ENCODE measurements around the gene KEAP1.

KEAP1 gene

DNA sequence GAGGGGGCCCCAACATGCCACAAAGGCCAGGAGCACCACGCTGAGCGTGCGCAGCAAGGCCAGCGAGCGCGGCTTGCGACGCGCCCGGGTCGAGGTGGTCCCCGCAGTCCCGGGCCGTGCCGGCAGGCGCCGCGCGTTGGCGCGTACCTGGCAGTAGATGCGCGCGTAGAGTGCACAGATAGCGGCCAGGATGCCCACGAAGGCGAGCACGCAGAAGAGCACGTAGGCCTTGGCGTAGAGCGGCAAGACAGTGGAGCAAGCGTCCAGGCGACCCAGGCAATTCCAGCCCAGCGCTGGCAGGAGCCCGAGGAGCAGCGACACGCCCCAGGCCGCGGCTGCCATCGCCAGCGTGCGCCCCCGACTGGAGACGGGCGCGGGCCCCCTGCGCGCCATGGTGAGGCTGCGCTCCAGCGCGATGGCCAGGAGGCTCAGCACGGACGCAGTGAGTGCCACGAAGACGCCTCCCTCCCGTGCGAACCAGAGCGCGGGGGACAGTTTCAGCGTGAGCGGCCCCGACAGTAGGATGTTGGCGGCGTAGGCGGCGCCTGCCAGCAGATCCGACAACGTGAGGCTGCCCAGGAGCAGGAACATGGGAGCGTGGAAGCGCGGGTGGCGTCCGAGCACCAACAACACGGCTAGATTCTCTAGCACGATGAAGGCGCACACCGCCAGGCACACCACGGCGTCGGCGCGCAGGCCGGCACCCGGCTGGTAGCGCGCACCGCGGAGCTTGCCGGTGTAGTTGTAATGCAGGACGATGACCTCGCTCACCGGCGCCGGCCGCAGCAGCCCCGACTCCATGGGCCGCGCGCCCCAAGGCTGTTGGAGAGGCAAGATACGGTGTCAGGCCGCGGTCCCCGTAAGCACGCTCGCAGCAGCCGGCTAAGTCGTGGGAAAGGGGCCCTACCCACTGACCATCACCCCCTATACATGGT, 11.3 kb upstream of the KEAP1 start:
- Histone ChIP-seq H3K27ac (ENCODE audit: low read length) (no peak overlapping the region), H3K36me3 (ENCODE audit: control insufficient read depth in 2 of 2, insufficient read depth in 2 of 2, low read length in 2 of 2) (no peaks in the 10 kb centered on the region), H3K27me3 (ENCODE audit: control insufficient read depth in 1 of 2, insufficient read depth in 2 of 2, low read length in 2 of 2) (peaks cover 65 to 75% of the 10 kb centered on the region in 2 donors), H3K9ac (ENCODE audit: low read length in 2 of 2) (no peak overlapping the region), H3K4me1 (ENCODE audit: control insufficient read depth, insufficient read depth, low read length) (peaks cover 21% of the 10 kb centered on the region), H3K9me3 (ENCODE audit: control insufficient read depth in 2 of 2, low read length in 2 of 2) (no peaks in the 10 kb centered on the region), H3K4me3 (ENCODE audit: low read length in 2 of 2) (no peak overlapping the region)

DNA sequence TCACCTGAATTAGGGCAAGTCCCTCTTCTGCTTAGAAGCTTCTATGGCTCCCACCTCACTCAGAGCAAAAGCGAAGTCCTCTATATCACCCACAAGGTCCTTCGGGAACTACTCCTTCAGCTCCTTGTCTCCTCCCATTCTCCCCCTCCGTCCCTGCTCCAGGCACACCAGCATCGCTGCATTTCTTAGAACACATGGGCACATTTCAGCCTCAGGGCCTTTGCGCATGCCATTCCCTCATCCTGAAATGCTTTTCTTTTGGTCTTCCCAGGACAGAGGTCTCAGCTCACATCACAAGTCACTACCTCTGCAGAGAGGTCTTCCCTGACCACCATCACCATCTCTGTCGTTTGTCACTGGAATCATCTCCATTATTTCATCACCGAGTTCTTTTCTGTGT, 10.1 kb upstream of the KEAP1 start:
- H3K9me3 ChIP-seq (ENCODE audit: control insufficient read depth in 2 of 2, low read length in 2 of 2): no peaks in the 10 kb centered on the region
- peaks cover 54 to 64% of the 10 kb centered on the region in 2 donors for H3K27me3 ChIP-seq (ENCODE audit: control insufficient read depth in 1 of 2, insufficient read depth in 2 of 2, low read length in 2 of 2)
- no peak overlapping the region for H3K4me3 ChIP-seq (ENCODE audit: low read length in 2 of 2)
- H3K36me3 ChIP-seq (ENCODE audit: control insufficient read depth in 2 of 2, insufficient read depth in 2 of 2, low read length in 2 of 2): no peaks in the 10 kb centered on the region
- no peak overlapping the region for H3K9ac ChIP-seq (ENCODE audit: low read length in 2 of 2)
- peaks cover 16% of the 10 kb centered on the region for H3K4me1 ChIP-seq (ENCODE audit: control insufficient read depth, insufficient read depth, low read length)
- H3K27ac ChIP-seq (ENCODE audit: low read length): no peak overlapping the region

DNA sequence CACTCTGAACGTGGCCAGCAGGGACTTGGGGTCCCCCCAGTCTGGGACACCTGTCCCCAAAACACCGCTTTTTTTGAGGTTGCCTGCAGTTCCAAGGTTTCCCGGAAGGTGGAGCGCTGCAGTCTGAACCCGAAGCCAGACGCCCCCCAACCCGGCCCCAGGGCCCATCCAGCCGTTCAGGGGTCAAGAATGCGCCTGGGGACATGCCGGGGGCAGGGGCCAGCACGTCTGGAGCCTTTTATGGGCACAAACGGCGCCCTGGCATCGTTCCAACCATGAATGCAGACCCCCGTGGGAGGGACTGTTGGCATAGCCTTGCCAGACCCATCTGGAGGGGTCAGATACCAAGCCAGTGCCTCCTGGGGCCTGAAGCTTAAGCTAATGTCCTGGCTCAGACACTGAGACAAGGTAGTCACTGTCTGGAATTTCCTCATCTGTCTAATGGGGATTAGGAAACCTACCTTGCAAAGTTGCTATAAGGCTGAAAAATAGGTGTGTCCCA, 7.2 kb upstream of the KEAP1 start:
- Histone ChIP-seq H3K4me3 (ENCODE audit: low read length in 2 of 2) (no peak overlapping the region), H3K4me1 (ENCODE audit: control insufficient read depth, insufficient read depth, low read length) (peaks cover 5% of the 10 kb centered on the region), H3K27me3 (ENCODE audit: control insufficient read depth in 1 of 2, insufficient read depth in 2 of 2, low read length in 2 of 2) (peaks cover 37 to 39% of the 10 kb centered on the region in 2 donors), H3K36me3 (ENCODE audit: control insufficient read depth in 2 of 2, insufficient read depth in 2 of 2, low read length in 2 of 2) (no peaks in the 10 kb centered on the region), H3K9ac (ENCODE audit: low read length in 2 of 2) (no peak overlapping the region), H3K27ac (ENCODE audit: low read length) (no peak overlapping the region), H3K9me3 (ENCODE audit: control insufficient read depth in 2 of 2, low read length in 2 of 2) (no peaks in the 10 kb centered on the region)

DNA sequence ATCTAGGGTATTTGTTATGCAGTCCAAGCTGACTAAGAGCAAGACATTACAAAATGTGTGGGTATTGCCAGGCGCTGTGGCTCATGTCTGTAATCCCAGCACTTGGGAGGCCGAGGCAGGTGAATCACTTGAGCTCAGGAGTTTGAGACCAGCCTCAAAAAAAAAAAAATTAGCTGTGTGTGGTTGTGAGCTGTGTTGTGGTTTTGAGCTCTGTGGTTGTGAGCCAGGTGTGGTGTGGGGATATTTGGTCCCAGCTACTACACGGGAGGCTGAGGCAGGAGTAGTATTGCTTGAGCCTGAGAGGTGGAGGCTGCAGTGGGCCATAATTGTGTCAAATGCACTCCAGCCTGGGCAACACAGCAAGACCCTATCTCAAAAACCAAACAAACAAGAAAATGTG, 5.6 kb upstream of the KEAP1 start:
- no peaks in the 10 kb centered on the region for H3K36me3 ChIP-seq (ENCODE audit: control insufficient read depth in 2 of 2, insufficient read depth in 2 of 2, low read length in 2 of 2)
- no peak overlapping the region for H3K27ac ChIP-seq (ENCODE audit: low read length)
- H3K4me1 ChIP-seq (ENCODE audit: control insufficient read depth, insufficient read depth, low read length): peaks cover 4% of the 10 kb centered on the region
- H3K4me3 ChIP-seq (ENCODE audit: low read length in 2 of 2): no peak overlapping the region
- H3K9me3 ChIP-seq (ENCODE audit: control insufficient read depth in 2 of 2, low read length in 2 of 2): no peaks in the 10 kb centered on the region
- H3K27me3 ChIP-seq (ENCODE audit: control insufficient read depth in 1 of 2, insufficient read depth in 2 of 2, low read length in 2 of 2): peaks cover 21 to 25% of the 10 kb centered on the region in 2 donors
- H3K9ac ChIP-seq (ENCODE audit: low read length in 2 of 2): no peak overlapping the region

DNA sequence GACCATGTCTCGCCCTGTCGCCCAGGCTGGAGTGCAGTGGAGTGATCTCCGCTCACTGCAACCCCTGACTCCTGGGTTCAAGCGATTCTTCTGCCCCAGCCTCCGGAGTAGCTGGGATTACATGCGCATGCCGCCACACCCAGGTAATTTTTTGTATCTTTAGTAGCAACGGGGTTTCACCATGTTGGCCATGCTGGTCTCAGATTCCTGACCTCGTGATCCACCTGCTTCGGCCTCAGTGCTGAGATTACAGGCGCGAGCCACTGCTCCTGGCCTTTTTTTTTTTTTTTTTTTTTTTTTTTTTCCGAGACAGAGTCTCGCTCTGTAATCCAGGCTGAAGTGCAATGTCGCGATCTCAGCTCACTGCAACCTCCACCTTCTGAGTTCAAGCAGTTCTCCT, 4.9 kb upstream of the KEAP1 start:
- Histone ChIP-seq H3K27me3 (ENCODE audit: control insufficient read depth in 1 of 2, insufficient read depth in 2 of 2, low read length in 2 of 2) (peaks cover 15 to 20% of the 10 kb centered on the region in 2 donors), H3K4me1 (ENCODE audit: control insufficient read depth, insufficient read depth, low read length) (peaks cover 8% of the 10 kb centered on the region), H3K36me3 (ENCODE audit: control insufficient read depth in 2 of 2, insufficient read depth in 2 of 2, low read length in 2 of 2) (no peaks in the 10 kb centered on the region), H3K9me3 (ENCODE audit: control insufficient read depth in 2 of 2, low read length in 2 of 2) (no peaks in the 10 kb centered on the region), H3K4me3 (ENCODE audit: low read length in 2 of 2) (no peak overlapping the region), H3K27ac (ENCODE audit: low read length) (no peak overlapping the region), H3K9ac (ENCODE audit: low read length in 2 of 2) (no peak overlapping the region)

DNA sequence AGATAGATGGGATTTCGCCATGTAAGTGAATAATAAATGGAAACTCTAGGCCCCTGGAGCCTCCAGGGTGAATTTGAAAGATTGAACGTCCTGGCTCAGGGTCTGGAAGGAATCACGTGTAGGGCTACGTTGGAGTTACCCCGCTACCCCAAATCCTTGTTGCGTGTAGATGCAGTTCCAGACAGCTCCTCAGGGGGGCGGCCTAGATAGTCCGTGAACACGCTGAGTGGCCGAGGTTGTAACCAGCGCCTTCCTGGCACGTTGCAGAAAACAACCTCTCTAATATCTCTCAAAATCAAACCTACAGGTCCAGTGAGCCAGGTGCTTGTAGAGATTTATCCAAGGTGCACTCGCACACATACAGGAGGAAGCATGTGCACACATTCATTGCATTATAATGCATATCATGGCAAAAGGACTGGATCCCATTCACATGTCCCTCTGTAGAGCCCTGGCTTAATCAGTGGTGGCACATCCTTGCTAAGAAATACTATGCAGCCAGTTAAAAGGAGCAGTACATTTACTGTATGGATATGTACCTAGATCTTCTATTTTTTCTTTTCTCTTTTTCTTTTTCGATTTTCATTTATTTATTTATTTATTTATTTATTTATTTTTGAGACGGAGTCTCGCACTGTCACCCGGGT, 2.5 kb upstream of the KEAP1 start:
- no peak overlapping the region for H3K27ac ChIP-seq (ENCODE audit: low read length)
- peaks cover 19% of the 10 kb centered on the region for H3K4me1 ChIP-seq (ENCODE audit: control insufficient read depth, insufficient read depth, low read length)
- H3K9me3 ChIP-seq (ENCODE audit: control insufficient read depth in 2 of 2, low read length in 2 of 2): no peaks in the 10 kb centered on the region
- H3K27me3 ChIP-seq (ENCODE audit: control insufficient read depth in 1 of 2, insufficient read depth in 2 of 2, low read length in 2 of 2): peaks cover 12 to 15% of the 10 kb centered on the region in 2 donors
- no peak overlapping the region for H3K9ac ChIP-seq (ENCODE audit: low read length in 2 of 2)
- H3K36me3 ChIP-seq (ENCODE audit: control insufficient read depth in 2 of 2, insufficient read depth in 2 of 2, low read length in 2 of 2): no peaks in the 10 kb centered on the region
- H3K4me3 ChIP-seq (ENCODE audit: low read length in 2 of 2): no peak overlapping the region

DNA sequence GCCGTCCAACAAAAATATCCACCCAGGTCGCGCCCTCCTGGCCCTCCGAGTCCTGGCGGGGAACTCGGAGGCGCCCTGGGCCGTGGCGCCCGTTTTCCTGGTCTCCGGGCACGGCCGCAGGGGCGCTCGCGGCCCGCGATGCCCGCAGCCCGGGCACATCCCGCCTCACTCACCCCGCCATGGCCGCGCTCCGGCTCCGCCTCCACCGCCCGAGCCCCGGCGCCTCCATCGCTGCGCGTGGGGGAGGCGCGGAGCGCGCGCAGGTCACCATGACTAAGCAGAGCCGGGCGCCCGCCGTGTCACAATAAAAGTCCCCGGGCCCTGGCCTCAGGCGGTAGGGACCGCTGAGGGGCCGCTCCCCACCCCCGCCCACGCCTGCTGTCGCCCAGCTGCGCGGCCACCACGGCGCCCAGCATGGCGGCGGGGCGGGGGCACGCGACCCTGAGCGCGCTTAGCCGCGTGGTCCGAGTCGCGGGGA, 593 bp downstream of the KEAP1 start:
- no peaks in the 10 kb centered on the region for H3K9me3 ChIP-seq (ENCODE audit: control insufficient read depth in 2 of 2, low read length in 2 of 2)
- no peaks in the 10 kb centered on the region for H3K27me3 ChIP-seq (ENCODE audit: control insufficient read depth in 1 of 2, insufficient read depth in 2 of 2, low read length in 2 of 2)
- peak overlapping the region; percentile 95 for H3K27ac ChIP-seq (ENCODE audit: low read length)
- peak overlapping the region; percentile 94 for H3K9ac ChIP-seq (ENCODE audit: low read length in 2 of 2)
- peaks cover 7 to 13% of the 10 kb centered on the region in 2 donors for H3K36me3 ChIP-seq (ENCODE audit: control insufficient read depth in 2 of 2, insufficient read depth in 2 of 2, low read length in 2 of 2)
- H3K4me1 ChIP-seq (ENCODE audit: control insufficient read depth, insufficient read depth, low read length): peaks cover 40% of the 10 kb centered on the region
- H3K4me3 ChIP-seq (ENCODE audit: low read length in 2 of 2): peak overlapping the region; percentile 92 to 93

DNA sequence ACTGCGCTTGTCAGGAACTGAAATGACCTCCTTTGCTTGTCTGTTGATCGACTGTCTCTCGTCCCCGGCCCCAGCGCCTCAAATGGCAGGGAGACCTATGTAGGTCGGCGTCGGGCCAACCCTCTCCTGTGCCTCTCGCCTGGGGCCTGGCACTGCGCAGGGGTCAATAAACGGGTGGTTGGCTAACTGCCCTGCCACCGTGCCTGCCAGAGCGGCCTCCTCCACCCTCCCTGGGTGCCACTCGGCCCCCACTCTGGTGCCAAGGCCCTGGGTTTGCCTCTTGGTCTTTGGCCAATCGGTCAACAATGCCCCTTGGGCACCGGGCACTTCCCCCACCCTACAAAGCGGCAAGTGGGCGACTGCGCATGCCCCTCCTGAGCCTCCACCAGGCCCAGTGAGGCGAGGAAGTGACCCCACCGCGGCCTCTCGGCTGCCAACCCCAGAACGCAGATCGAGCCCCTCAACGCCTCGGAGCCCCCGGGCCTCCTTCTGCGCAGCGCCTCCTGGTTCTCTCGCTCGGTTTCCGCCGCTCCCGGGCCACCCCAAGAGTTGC, 1.1 kb downstream of the KEAP1 start:
- peak overlapping the region; percentile 95 for H3K27ac ChIP-seq (ENCODE audit: low read length)
- no peaks in the 10 kb centered on the region for H3K27me3 ChIP-seq (ENCODE audit: control insufficient read depth in 1 of 2, insufficient read depth in 2 of 2, low read length in 2 of 2)
- H3K9me3 ChIP-seq (ENCODE audit: control insufficient read depth in 2 of 2, low read length in 2 of 2): no peaks in the 10 kb centered on the region
- H3K36me3 ChIP-seq (ENCODE audit: control insufficient read depth in 2 of 2, insufficient read depth in 2 of 2, low read length in 2 of 2): peaks cover 7 to 18% of the 10 kb centered on the region in 2 donors
- peak overlapping the region; percentile 94 for H3K9ac ChIP-seq (ENCODE audit: low read length in 2 of 2)
- H3K4me1 ChIP-seq (ENCODE audit: control insufficient read depth, insufficient read depth, low read length): peaks cover 43% of the 10 kb centered on the region
- H3K4me3 ChIP-seq (ENCODE audit: low read length in 2 of 2): peak overlapping the region; percentile 92 to 93

DNA sequence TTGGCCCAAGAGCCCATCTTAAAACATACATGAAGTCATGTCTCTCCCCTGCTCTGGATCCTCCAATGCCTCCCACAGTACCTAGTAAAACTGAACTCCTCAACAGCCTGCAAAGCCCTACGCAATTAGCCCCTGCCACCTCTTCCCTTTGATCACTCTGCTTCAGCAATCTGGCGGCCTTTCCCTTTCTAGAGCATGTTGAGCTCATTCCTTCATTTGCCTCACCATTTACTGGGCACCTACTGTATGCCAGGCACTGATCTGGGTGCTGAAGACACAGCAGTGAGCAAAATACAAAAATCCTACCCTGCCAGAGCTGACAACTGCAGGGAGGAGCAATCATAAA, 2.9 kb downstream of the KEAP1 start:
- no peak overlapping the region for H3K27ac ChIP-seq (ENCODE audit: low read length)

DNA sequence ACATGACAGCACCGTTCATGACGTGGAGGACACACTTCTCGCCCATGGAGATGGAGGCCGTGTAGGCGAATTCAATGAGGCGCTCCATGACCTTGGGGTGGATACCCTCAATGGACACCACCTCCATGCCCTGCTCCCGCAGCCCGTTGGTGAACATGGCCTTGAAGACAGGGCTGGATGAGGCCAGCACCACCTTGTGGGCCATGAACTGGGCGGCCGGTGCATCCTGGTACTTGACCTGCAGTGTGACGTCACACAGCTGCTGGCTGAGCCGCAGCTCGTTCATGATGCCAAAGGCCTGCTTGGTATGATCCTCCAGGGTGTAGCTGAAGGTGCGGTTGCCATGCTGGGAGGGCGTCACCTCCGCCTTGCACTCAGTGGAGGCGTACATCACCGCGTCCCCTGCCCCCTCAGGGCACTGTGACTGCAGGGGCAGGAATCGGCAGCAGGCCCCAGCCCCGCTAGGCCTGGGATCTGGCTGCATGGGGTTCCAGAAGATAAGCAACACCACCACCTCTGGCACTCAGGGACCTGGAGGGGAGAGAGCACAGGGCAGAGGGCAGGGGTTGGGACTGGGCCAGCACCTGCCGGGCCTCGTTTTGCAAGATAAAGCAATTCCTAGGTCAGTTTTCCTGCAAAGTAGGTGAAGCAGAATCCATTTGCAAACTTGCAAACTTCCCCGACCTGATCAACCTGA, 3.5 kb downstream of the KEAP1 start:
- Histone ChIP-seq H3K9me3 (ENCODE audit: control insufficient read depth in 2 of 2, low read length in 2 of 2) (no peaks in the 10 kb centered on the region), H3K4me1 (ENCODE audit: control insufficient read depth, insufficient read depth, low read length) (peaks cover 39% of the 10 kb centered on the region), H3K9ac (ENCODE audit: low read length in 2 of 2) (no peak overlapping the region), H3K4me3 (ENCODE audit: low read length in 2 of 2) (no peak overlapping the region), H3K27me3 (ENCODE audit: control insufficient read depth in 1 of 2, insufficient read depth in 2 of 2, low read length in 2 of 2) (no peaks in the 10 kb centered on the region), H3K36me3 (ENCODE audit: control insufficient read depth in 2 of 2, insufficient read depth in 2 of 2, low read length in 2 of 2) (peaks cover 14 to 27% of the 10 kb centered on the region in 2 donors), H3K27ac (ENCODE audit: low read length) (no peak overlapping the region)

More for the DNA sequence above, 2.9 kb downstream of the KEAP1 start:
- Histone ChIP-seq H3K4me1 (ENCODE audit: control insufficient read depth, insufficient read depth, low read length) (peaks cover 39% of the 10 kb centered on the region), H3K36me3 (ENCODE audit: control insufficient read depth in 2 of 2, insufficient read depth in 2 of 2, low read length in 2 of 2) (peaks cover 10 to 24% of the 10 kb centered on the region in 2 donors), H3K9ac (ENCODE audit: low read length in 2 of 2) (no peak overlapping the region), H3K9me3 (ENCODE audit: control insufficient read depth in 2 of 2, low read length in 2 of 2) (no peaks in the 10 kb centered on the region), H3K27me3 (ENCODE audit: control insufficient read depth in 1 of 2, insufficient read depth in 2 of 2, low read length in 2 of 2) (no peaks in the 10 kb centered on the region), H3K4me3 (ENCODE audit: low read length in 2 of 2) (no peak overlapping the region)

All from stomach smooth muscle (tissue), 2 donors.